HFFc6 (cell line): ENCODE results near the gene EXOC2. TPM values are rescaled to one million over a fixed set of nuclear protein-coding genes. Genes with fewer than 3 reads are reported as not detected.

Experiments
- DNase-seq: peaks from one replicate; pipeline ENCODE4 v3.0.0-alpha.2; 2018
- H3K27ac Mint-ChIP-seq: 2 replicates; pipeline ENCODE4 v1.8.0; 2020; ENCODE audit warnings: mild to moderate bottlenecking, mixed read lengths
- H3K27me3 Mint-ChIP-seq: 2 replicates; pipeline ENCODE4 v1.8.0; 2021; ENCODE audit warnings: mild to moderate bottlenecking, moderate library complexity, mixed read lengths; ENCODE audit not compliant: insufficient read depth
- H3K36me3 Mint-ChIP-seq: 2 replicates; pipeline ENCODE4 v1.8.0; 2021; ENCODE audit warnings: low read depth, mixed read lengths
- H3K4me1 Mint-ChIP-seq: 2 replicates; pipeline ENCODE4 v1.8.0; 2020; ENCODE audit warnings: low read depth, mixed read lengths
- H3K4me3 Mint-ChIP-seq: 2 replicates; pipeline ENCODE4 v1.8.0; 2020; ENCODE audit warnings: mild to moderate bottlenecking, moderate library complexity, mixed read lengths
- H3K9me3 Mint-ChIP-seq: 2 replicates; pipeline ENCODE4 v1.8.0; 2020; ENCODE audit warnings: mild to moderate bottlenecking, mixed read lengths
- CTCF ChIP-seq: fragments of 200-600 bp; sonication (generic); IDR thresholded peaks from 2 replicates; pipeline ENCODE4 v1.5.0; 2021; ENCODE audit warnings: antibody characterized with exemption, mild to moderate bottlenecking
- total RNA-seq, 6 experiments: library from RNA; stranded (reverse); fragmentation: NEBNext Ultra II Directional; extraction: Animal tissue kit (Norgen Biotek cat#: 25700); gene quantifications; 2 replicates in 1 of 6; 3 replicates in 5 of 6; pipeline ENCODE4 v1.2.3, GENCODE V29; 2021

The EXOC2 gene
- total RNA-seq, 6 experiments from 2014 or later = 19.3 to 22.4 (median 20.3) TPM

GRCh38 chr6:641225-641985 is 51.5 kb downstream of the EXOC2 start:
- TF ChIP-seq CTCF = no peak
- Mint-ChIP-seq H3K4me1 (no peaks in the 10 kb centered on the region), H3K9me3 (no peaks in the 10 kb centered on the region; the same call in 1 of the 2 replicates), H3K27me3 (no peaks in the 10 kb centered on the region), H3K4me3 (no peak overlapping the region), H3K27ac (no peak overlapping the region), H3K36me3 (peaks cover 8% of the 10 kb centered on the region; the same call in 1 of the 2 replicates)
- no peak for DNase-seq

- no peaks in the 10 kb centered on the region; the same call in 1 of the 2 replicates for H3K9me3 Mint-ChIP-seq
- H3K27ac Mint-ChIP-seq = no peak overlapping the region
- H3K36me3 Mint-ChIP-seq = peaks cover under 1% of the 10 kb centered on the region; the same call in 1 of the 2 replicates
- H3K4me1 Mint-ChIP-seq = no peaks in the 10 kb centered on the region
- no peak for DNase-seq
- H3K27me3 Mint-ChIP-seq = no peaks in the 10 kb centered on the region
- H3K4me3 Mint-ChIP-seq = no peak overlapping the region
- TF ChIP-seq CTCF = no peak
These were observed 56.5 kb downstream of the EXOC2 start for GRCh38 chr6:636488-636887.

GRCh38 chr6:635233-635632 is 57.7 kb downstream of the EXOC2 start:
- Mint-ChIP-seq H3K4me3 (no peak overlapping the region), H3K36me3 (no peaks in the 10 kb centered on the region), H3K9me3 (no peaks in the 10 kb centered on the region), H3K27me3 (no peaks in the 10 kb centered on the region), H3K27ac (no peak overlapping the region), H3K4me1 (no peaks in the 10 kb centered on the region)
- no peak for DNase-seq
- no peak for TF ChIP-seq CTCF

GRCh38 chr6:633611-634010 is 59.3 kb downstream of the EXOC2 start:
- Mint-ChIP-seq H3K4me1 (no peaks in the 10 kb centered on the region), H3K27me3 (no peaks in the 10 kb centered on the region), H3K36me3 (no peaks in the 10 kb centered on the region), H3K27ac (no peak overlapping the region), H3K4me3 (no peak overlapping the region), H3K9me3 (no peaks in the 10 kb centered on the region)
- no peak for TF ChIP-seq CTCF
- no peak for DNase-seq

GRCh38 chr6:628766-629165 is 64.2 kb downstream of the EXOC2 start:
- Mint-ChIP-seq H3K4me3 (no peak overlapping the region), H3K27me3 (no peaks in the 10 kb centered on the region), H3K36me3 (no peaks in the 10 kb centered on the region), H3K9me3 (no peaks in the 10 kb centered on the region), H3K4me1 (peaks cover 23% of the 10 kb centered on the region), H3K27ac (no peak overlapping the region)
- no peak for DNase-seq
- no peak for TF ChIP-seq CTCF
